HG03045 (cell line): ENCODE results near the gene CD3E.

Experiments used
- ATAC-seq: cut with Tn5 transposase; IDR thresholded peaks from one replicate; pipeline ENCODE4 v1.9.1; 2021; ENCODE audit warnings: mild to moderate bottlenecking, moderate library complexity; ENCODE audit not compliant: unreplicated experiment

The CD3E gene

DNA sequence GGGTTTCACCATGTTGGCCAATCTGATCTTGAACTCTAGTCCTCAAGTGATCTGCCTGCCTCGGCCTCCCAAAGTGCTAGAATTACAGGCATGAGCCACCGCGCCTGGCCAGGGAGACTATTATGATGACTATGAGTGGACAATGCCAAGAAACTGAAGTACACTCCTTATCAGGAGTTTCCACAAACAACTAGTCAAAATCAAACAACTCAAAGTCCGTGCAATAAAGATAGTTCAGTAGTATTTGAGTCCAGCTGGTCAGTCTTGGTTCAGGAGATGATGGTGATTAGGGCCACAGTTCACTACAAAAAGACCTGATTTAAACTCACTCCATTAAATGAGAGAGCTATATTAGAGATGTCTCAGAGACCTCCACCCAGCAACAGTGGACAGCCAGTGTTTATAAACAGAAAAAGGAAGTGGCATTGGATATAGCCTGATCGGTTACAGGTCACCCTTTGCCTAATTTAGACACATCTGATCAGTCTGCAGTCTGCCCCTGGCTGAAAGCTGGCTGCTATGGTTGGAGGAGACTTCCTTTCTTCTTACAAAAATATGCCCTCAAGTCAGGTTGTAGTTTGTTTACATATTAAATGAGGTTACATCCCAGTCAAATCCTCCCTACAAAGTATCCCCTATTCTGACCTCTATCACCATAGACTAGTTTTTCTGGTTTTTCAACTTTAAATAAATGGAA, 17.0 kb downstream of the CD3E start:
- no peak for ATAC-seq

DNA sequence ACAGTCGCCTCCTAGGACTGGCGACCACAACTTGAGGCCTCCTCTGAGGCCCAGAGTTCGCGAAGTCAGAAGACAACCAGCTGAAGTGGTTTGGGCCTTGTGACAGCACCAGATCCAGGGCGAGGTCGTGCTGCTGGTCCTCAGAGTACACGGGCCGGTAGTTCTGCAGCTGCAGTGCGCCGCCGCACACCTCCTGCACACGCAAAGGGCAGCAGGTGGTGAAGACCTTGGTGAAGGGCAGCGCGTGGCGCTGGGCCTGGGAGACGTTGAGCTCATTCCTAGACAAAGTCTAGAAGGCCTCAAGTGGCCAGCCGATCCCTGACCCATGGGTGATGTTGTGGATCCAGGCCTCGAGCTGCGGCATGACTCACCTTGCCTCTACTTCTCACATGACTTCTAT, 18.2 kb downstream of the CD3E start:
- no peak for ATAC-seq

DNA sequence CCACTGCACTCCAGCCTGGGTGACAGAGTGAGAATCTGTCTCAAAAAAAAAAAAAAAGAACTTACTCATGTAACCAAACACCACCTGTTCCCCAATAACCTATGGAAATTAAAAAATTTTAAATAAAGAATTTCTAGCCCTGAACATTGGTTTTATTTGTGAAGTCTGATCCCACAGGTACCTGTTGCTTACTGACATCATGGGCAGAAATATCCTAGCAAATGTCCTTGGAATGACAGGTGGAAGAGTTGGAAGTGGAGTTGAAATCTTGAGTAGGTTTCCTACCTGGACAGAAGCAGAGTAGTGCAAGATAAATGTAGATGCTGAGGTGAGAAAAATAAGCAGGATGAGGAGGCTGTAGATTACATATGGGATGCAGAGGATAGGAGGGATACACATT, 20.8 kb downstream of the CD3E start:
- no peak for ATAC-seq

DNA sequence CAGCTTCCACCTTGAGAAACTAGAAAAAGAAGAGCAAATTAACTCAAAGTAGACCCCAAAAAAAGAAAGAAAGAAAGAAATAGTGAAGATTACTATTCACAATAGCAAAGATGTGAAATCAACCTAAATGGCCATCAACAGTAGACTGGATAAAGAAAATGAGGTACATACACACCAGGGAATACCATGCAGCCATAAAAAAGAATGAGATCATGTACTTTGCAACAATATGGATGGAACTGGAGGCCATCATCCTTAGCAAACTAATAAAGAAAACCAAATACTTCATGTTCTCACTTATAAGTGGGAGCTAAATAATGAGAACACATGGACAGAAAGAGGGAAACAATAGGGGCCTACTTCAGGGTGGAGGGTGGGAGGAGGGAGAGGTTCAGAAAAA, 24.2 kb downstream of the CD3E start:
- ATAC-seq, result no peak

DNA sequence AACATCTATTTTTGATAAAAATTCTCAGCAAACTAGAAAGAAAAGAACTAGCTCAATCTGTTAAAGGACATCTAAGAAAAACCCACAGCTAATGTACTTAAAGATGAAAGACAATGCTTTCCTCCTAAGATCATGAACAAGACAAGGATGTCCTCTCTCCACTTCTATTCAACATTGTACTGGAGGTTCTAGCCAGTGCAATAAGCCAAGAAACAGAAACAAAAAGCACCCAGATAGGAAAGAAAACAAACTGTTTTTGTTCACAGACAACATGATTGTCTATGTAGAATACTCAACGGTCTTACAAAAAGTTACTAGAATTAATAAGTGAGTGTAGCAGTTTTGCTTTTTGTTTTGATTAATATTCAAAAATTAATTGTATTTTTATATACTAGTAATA, 30.2 kb downstream of the CD3E start:
- no peak for ATAC-seq

DNA sequence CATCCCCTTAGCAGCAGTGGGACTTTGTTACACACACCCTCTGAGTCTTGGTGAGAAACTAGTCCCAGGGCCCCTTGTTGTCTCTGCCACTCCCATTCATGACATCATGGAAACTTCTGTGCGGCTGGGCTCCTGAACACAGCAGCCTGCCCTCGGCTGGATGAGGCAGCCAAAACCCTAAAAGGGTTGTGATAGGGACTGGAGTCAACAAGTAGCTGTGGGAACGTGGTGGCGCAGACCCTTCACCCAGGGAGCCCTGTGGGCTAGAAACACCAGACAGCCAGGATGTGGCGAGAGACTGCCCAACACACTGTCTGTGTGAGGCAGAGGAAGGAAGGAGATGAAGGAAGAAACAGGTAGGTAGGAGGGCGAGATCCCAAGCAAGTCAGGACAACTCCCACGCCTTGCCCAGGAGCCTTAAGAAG, 34.1 kb downstream of the CD3E start:
- ATAC-seq, result no peak

DNA sequence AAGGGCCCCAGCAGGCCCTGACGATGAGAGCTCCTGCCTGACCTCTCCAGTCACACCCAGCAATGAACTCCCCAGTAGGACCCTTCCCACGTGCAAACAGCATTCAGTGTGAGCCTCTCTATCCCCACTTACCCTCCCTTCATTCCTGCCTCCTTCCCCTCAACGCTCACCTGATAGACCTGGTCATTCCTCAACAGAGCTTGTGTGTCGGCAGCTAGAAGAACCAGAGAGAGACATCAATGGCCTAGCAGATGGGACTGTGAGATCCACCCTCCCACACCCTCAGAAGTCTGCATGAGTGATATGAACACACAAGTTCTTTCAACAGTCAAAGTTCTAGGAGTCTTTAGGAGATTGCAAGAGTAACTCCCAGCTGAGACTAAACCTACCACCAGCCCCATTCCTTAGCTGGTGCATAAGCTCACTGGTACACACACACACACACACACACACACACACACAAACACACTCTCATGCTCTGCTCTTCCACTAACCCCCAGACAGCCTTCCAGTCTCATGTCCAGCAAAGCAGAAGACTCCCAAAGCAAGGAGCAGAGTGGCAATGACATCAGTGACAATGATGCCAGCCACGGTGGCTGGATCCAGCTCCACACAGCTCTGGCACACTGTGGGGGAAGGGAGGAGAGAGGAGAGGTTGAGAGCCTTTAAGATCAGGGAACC, 34.9 kb downstream of the CD3E start:
- no peak for ATAC-seq

DNA sequence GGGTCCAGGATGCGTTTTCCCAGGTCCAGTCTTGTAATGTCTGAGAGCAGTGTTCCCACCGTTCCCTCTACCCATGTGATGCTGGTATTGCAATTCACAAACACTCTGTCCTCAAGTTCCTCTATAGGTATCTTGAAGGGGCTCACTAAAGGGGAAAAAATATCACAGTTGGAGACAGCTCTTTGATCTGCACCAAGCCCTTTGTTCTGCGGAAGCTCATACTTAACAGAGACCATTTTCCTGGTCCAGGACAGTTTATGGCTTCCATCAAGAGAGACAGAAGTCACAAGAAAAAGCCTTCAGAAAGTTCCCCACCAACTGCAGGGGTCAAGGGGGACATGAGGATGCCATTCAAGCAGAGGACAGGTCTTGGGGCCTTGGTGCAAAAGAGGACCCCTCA, 35.9 kb downstream of the CD3E start:
- ATAC-seq, result no peak

DNA sequence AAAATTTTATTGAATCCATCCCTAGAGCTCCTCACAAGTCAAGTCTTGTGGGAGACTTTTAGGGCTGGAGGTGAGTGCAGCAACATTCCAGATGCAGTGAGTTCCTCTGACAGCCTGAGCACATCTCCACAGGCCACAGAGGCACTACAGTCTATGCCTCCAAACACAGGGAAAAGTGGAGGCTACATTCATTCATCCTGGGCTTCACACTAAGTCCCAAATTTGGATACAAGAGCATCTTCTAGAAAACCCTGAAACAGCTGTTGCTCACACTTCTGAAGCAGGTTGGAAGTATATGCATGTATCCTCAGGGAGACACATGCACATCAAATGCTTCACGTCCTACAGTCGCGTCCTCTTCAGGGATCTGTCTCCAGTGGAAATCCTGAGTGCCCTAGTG, 36.7 kb downstream of the CD3E start:
- no peak for ATAC-seq

DNA sequence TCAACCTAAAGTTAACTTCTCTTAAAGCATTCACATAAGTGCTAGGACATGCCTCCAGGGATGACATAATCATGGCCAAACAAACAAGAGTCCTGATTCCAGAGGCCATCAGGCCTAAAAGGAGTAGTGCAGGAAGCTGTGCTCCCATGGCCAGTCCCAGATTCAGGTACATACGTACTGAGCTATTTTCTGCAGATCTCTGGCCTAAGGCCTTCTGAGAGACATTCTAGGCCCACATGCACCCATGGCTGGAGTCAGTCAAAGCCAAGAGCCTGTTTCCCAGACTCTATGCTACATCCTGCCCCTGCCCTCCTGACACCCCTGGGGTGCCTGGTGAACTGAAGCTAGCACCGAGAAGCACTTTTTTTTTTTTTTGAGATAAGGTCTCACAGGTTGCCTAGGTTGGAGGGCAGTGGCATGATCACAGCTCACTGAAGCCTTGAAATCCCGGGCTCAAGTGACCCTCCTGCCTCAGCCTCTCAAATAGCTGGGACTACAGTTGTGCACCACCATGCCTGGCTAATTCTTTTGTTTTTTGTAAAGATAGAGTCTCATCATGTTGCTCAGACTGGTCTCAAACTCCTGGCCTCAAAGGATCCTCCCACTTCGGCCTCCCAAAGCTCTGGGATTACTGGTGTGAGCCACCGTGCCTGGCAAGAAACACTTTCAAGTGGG, 37.4 kb downstream of the CD3E start:
- ATAC-seq, result no peak

DNA sequence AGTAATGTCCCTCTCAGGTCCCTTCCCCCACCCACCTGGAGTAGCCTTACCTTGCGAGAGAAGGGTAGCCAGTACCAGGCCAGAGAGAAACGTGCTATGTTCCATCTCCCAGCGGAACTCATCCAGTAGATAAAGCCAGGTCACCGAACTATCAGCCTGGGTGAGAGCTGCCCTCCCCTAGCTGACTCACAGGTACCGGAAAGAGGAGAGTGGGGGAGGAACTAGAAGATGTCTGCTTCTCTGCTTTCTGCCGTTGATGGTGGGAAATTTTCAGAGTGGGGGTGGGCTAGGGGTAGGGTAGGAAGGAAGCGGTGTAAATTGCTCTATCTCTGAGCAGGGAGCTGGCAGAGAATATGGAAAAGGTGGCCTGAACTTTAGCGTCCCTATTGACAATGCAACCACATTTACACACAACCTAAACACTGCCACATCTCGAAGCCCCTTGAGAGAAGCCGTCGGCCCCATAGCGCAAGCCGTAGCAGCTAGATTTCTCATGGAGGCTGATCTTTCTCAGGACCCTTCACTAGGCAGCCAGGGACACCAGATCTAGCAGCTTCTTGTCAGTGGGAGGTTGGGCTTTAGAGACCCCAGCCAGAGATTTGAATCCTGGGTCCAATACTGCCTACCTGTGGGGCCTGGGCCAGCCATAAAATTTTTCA, 38.1 kb downstream of the CD3E start, which contains the start of gene CD3D:
CD3D (minus strand) TSS at position 203 of the 659 bp plus-strand sequence; CDS start at position 105, 98 bp downstream.
- no peak for ATAC-seq

DNA sequence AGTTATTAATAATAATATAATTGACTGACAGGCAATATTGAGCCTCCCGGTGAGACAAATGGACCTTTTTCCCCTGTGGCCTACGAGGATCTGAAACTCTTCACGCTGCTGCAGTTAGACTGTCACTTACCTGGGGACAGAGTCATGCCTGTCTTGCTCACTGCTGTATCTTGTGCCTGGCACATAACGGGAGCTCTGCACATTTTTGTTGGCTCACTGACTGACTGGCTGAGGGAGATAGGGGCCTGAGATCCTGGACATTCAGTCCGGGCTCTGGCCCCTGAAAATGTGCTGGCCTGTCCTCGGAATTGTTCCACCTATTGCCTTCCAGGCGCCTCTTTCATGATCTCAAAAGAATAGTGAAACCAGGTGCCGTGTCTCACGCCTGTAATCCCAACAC, 38.7 kb downstream of the CD3E start:
- no peak for ATAC-seq

DNA sequence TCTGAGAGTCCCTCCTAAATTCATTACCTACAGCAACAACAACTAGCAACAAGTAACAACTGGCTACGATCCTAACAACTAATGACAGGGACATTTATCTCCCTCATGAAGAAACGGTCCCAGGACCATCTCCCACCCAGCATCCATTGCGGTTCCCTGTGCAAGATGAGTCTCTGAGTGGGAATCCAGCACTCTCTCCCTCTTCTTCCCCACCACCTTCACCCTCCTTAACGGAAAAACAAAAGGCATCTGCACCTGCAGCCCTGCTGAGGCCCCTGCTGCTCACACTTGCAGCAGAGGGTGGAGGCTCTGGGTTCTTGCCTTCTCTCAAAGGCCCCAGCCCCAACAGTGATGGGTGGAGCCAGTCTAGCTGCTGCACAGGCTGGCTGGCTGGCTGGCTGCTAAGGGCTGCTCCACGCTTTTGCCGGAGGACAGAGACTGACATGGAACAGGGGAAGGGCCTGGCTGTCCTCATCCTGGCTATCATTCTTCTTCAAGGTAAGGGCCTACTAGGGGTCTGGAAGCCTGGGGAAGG, 39.5 kb downstream of the CD3E start, which contains the start of gene CD3G:
CD3G (plus strand) TSS at position 364 of the 535 bp plus-strand sequence; CDS start at position 444, 80 bp downstream.
- no peak for ATAC-seq

DNA sequence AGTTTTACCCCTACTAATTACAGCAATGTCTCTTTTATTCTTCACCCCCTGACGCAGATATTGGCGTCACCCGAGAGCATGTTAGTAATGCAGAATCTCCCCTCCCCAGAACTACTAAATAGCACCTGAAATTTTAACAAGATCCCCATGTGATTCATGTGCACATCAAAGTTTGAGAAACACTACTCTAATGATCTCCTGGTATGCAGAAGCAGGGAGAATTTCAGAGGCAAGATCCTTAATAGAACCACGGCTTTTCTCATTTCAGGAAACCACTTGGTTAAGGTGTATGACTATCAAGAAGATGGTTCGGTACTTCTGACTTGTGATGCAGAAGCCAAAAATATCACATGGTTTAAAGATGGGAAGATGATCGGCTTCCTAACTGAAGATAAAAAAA, 44.9 kb downstream of the CD3E start:
- ATAC-seq, result no peak

DNA sequence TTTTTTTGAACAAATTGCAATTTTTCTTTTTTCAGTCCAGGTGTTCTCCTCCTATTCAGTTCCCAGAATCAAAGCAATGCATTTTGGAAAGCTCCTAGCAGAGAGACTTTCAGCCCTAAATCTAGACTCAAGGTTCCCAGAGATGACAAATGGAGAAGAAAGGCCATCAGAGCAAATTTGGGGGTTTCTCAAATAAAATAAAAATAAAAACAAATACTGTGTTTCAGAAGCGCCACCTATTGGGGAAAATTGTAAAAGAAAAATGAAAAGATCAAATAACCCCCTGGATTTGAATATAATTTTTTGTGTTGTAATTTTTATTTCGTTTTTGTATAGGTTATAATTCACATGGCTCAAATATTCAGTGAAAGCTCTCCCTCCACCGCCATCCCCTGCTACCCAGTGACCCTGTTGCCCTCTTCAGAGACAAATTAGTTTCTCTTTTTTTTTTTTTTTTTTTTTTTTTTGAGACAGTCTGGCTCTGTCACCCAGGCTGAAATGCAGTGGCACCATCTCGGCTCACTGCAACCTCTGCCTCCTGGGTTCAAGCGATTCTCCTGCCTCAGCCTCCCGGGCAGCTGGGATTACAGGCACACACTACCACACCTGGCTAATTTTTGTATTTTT, 48.7 kb downstream of the CD3E start:
- ATAC-seq, result no peak

DNA sequence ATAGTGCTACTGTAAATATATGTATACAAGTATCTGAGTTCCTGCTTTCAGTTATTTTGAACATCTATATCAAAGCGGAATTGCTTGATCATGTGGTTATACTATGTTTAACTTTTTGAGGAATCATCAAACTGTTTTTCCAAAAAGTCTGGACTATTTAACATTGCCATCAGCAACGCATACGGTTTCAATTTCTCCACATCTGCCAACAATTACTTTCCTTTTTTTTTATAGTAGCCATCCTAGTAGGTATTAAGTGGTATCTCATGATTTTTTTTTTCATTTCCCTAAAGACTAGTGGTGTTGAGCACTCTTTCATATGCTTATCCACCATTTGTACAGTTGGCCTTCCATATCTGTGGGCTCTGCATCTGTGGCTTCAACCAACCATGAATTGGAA, 53.5 kb downstream of the CD3E start:
- no peak for ATAC-seq

DNA sequence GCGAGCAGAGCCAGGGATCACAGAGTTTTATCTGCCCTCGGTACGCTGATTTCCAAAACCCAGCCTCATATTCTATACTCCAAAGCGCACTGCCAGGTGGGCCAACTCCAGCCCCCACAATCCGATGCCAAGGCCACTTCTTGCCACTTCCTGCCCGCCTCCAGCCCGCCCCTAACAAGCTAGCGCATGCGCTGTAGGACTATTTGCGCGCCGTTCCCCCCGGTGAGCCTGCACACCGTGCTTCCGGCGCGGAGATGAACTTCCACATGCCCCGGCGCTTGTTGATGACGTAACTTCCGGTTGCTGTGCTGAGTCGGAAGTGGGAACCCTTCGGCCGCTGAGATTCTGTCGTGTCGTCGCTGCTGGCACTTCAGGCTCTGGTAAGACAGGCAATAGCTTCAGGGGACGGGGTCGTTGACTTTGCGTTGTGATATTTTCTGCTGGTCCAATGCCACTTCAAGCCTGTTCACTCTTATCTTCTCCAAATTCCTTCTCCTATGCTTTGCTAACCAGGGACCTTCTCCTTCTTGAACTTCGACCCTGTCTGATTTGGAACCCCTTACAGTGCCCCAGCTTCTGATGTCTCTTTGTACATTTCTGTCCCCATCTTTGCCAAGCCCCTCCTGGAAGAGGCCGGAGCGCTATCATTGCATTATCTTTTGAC, 54.9 kb downstream of the CD3E start, which contains the start of gene UBE4A:
UBE4A (plus strand) TSS at position 306 of the 664 bp plus-strand sequence. CDS start 5,481 bp downstream, outside the sequence.
- ATAC-seq, result peak; percentile 91

DNA sequence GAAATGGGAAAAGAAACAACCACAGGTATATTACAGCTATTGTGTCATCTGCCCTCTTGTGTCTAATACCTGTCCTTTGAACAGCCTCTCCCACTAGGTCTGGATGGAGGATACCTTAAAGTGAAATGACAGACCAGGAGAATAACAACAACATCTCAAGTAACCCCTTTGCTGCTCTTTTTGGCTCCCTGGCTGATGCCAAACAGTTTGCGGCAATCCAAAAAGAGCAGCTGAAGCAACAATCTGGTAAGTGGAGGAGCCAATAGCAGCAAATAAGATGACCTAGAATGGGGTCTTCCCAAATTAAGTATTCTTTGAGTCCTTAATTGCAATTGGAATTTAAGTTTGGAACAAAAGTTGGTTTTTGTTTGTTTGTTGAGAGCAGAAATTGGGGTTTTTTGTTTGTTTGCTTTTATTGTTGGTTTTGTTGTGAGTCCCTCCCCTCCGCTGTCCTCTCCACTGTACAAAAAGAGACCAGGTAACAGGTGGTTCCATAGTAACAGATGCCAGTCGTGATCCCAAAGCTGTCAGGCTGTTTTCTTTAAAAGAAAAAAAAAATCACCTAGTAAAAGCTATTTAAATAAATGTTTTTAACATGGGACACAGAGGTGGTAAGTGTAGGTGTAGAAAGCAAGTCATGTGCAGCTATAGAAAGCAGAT, 60.6 kb downstream of the CD3E start:
- ATAC-seq, result no peak
